ENCODE results near the gene TRAPPC8.
"Not testable (repeated sequence)": the region's sequence is repeated elsewhere in the genome, so short reads cannot be mapped to it uniquely, and the experiment has no call there.

TRAPPC8 gene

GRCh38 chr18:31801078-31801477 lies 141.8 kb downstream of the TRAPPC8 start:
- no peak overlapping the region for H3K4me3 ChIP-seq (ENCODE audit: low read depth, low read length)
- no peak for DNase-seq (ENCODE audit: low read depth)
- TF ChIP-seq CTCF (IDR thresholded peaks at IDR 0.05; ENCODE audit: low read depth, low read length, missing control alignments), result no peak
- in situ Hi-C loops (cut with HindIII; ENCODE audit: low sequenced_read_pairs), result no loop called here

- in situ Hi-C loops (cut with HindIII; ENCODE audit: low sequenced_read_pairs); DNase-seq (ENCODE audit: low read depth): not testable (repeated sequence)
These were observed 143.7 kb downstream of the TRAPPC8 start for GRCh38 chr18:31799257-31799656.

GRCh38 chr18:31798399-31798798 lies 144.5 kb downstream of the TRAPPC8 start:
- DNase-seq (ENCODE audit: low read depth), result no peak
- in situ Hi-C loops (cut with HindIII; ENCODE audit: low sequenced_read_pairs), result no loop called here
- H3K4me3 ChIP-seq (ENCODE audit: low read depth, low read length), result no peak overlapping the region
- TF ChIP-seq CTCF (IDR thresholded peaks at IDR 0.05; ENCODE audit: low read depth, low read length, missing control alignments), result no peak

More at GRCh38 chr18:31799257-31799656, 143.7 kb downstream of the TRAPPC8 start:
- H3K4me3 ChIP-seq (ENCODE audit: low read depth, low read length), result not testable (repeated sequence)

GRCh38 chr18:31795747-31796146 lies 147.2 kb downstream of the TRAPPC8 start:
- DNase-seq (ENCODE audit: low read depth), result no peak
- H3K4me3 ChIP-seq (ENCODE audit: low read depth, low read length), result no peak overlapping the region
- TF ChIP-seq CTCF (IDR thresholded peaks at IDR 0.05; ENCODE audit: low read depth, low read length, missing control alignments), result no peak
- in situ Hi-C loops (cut with HindIII; ENCODE audit: low sequenced_read_pairs), result no loop called here

GRCh38 chr18:31793531-31793930 lies 149.4 kb downstream of the TRAPPC8 start:
- in situ Hi-C loops (cut with HindIII; ENCODE audit: low sequenced_read_pairs), result no loop called here
- TF ChIP-seq CTCF (IDR thresholded peaks at IDR 0.05; ENCODE audit: low read depth, low read length, missing control alignments), result no peak
- no peak for DNase-seq (ENCODE audit: low read depth)
- H3K4me3 ChIP-seq (ENCODE audit: low read depth, low read length), result no peak overlapping the region

GRCh38 chr18:31792580-31792911 lies 150.4 kb downstream of the TRAPPC8 start:
- no peak for DNase-seq (ENCODE audit: low read depth)
- in situ Hi-C loops (cut with HindIII; ENCODE audit: low sequenced_read_pairs), result no loop called here
- TF ChIP-seq CTCF (IDR thresholded peaks at IDR 0.05; ENCODE audit: low read depth, low read length, missing control alignments), result no peak
- no peak overlapping the region for H3K4me3 ChIP-seq (ENCODE audit: low read depth, low read length)

- in situ Hi-C loops (cut with HindIII; ENCODE audit: low sequenced_read_pairs), result no loop called here
- TF ChIP-seq CTCF (IDR thresholded peaks at IDR 0.05; ENCODE audit: low read depth, low read length, missing control alignments), result no peak
- no peak overlapping the region for H3K4me3 ChIP-seq (ENCODE audit: low read depth, low read length)
- no peak for DNase-seq (ENCODE audit: low read depth)
These were observed 150.9 kb downstream of the TRAPPC8 start for GRCh38 chr18:31791817-31792579.
